ENCODE data around the gene ATP2B2.
"Not testable (repeated sequence)": the region's sequence is repeated elsewhere in the genome, so short reads cannot be mapped to it uniquely, and the experiment has no call there.

ATP2B2 gene

GRCh38 chr3:10384541-10385360, 120.6 kb downstream of the ATP2B2 start:
- TF ChIP-seq SUZ12 (IDR thresholded peaks at IDR 0.05; ENCODE audit: extremely low read depth, insufficient read depth, insufficient read length) (no peak), ZNF274 (IDR thresholded peaks at IDR 0.05; ENCODE audit: low read depth, low read length) (no peak), YY1 (IDR thresholded peaks at IDR 0.05; ENCODE audit: insufficient read depth, insufficient read length) (no peak)
- H3K9ac ChIP-seq (ENCODE audit: insufficient read length, low read depth): no peak overlapping the region
- H3K27me3 ChIP-seq (ENCODE audit: insufficient read depth, insufficient read length): no peaks in the 10 kb centered on the region
- H3K4me3 ChIP-seq (ENCODE audit: insufficient read length, low read depth): no peak overlapping the region
- no peak for DNase-seq (ENCODE audit: low read depth, low spot score)
- H3K36me3 ChIP-seq (ENCODE audit: insufficient read depth, insufficient read length, low read length): no peaks in the 10 kb centered on the region
- H3K4me1 ChIP-seq (ENCODE audit: insufficient read depth, insufficient read length): no peaks in the 10 kb centered on the region
- H3K9me3 ChIP-seq (ENCODE audit: insufficient read depth, low read length): peaks cover 39% of the 10 kb centered on the region

GRCh38 chr3:10383850-10384248, 121.5 kb downstream of the ATP2B2 start:
- H3K27me3 ChIP-seq (ENCODE audit: insufficient read depth, insufficient read length): no peaks in the 10 kb centered on the region
- DNase-seq (ENCODE audit: low read depth, low spot score): no peak
- no peak overlapping the region for H3K4me3 ChIP-seq (ENCODE audit: insufficient read length, low read depth)
- H3K36me3 ChIP-seq (ENCODE audit: insufficient read depth, insufficient read length, low read length): no peaks in the 10 kb centered on the region
- H3K9ac ChIP-seq (ENCODE audit: insufficient read length, low read depth): no peak overlapping the region
- H3K9me3 ChIP-seq (ENCODE audit: insufficient read depth, low read length): peaks cover 30% of the 10 kb centered on the region
- TF ChIP-seq YY1 (IDR thresholded peaks at IDR 0.05; ENCODE audit: insufficient read depth, insufficient read length): no peak
- TF ChIP-seq SUZ12 (IDR thresholded peaks at IDR 0.05; ENCODE audit: extremely low read depth, insufficient read depth, insufficient read length): no peak
- TF ChIP-seq ZNF274 (IDR thresholded peaks at IDR 0.05; ENCODE audit: low read depth, low read length): no peak
- H3K4me1 ChIP-seq (ENCODE audit: insufficient read depth, insufficient read length): no peaks in the 10 kb centered on the region

- Histone ChIP-seq H3K4me1 (ENCODE audit: insufficient read depth, insufficient read length) (no peaks in the 10 kb centered on the region), H3K27me3 (ENCODE audit: insufficient read depth, insufficient read length) (no peaks in the 10 kb centered on the region), H3K9ac (ENCODE audit: insufficient read length, low read depth) (no peak overlapping the region), H3K4me3 (ENCODE audit: insufficient read length, low read depth) (no peak overlapping the region), H3K36me3 (ENCODE audit: insufficient read depth, insufficient read length, low read length) (no peaks in the 10 kb centered on the region), H3K9me3 (ENCODE audit: insufficient read depth, low read length) (peaks cover 24% of the 10 kb centered on the region)
- DNase-seq (ENCODE audit: low read depth, low spot score): no peak
- no peak for TF ChIP-seq SUZ12 (IDR thresholded peaks at IDR 0.05; ENCODE audit: extremely low read depth, insufficient read depth, insufficient read length)
- TF ChIP-seq YY1 (IDR thresholded peaks at IDR 0.05; ENCODE audit: insufficient read depth, insufficient read length): no peak
- TF ChIP-seq ZNF274 (IDR thresholded peaks at IDR 0.05; ENCODE audit: low read depth, low read length): no peak
Observed at GRCh38 chr3:10382892-10383849, 122.2 kb downstream of the ATP2B2 start.

GRCh38 chr3:10382445-10382844, 122.9 kb downstream of the ATP2B2 start:
- not testable (repeated sequence) for H3K36me3 ChIP-seq (ENCODE audit: insufficient read depth, insufficient read length, low read length); H3K4me1 ChIP-seq (ENCODE audit: insufficient read depth, insufficient read length); H3K27me3 ChIP-seq (ENCODE audit: insufficient read depth, insufficient read length); H3K9ac ChIP-seq (ENCODE audit: insufficient read length, low read depth); H3K4me3 ChIP-seq (ENCODE audit: insufficient read length, low read depth); DNase-seq (ENCODE audit: low read depth, low spot score)
- peaks cover 16% of the 10 kb centered on the region for H3K9me3 ChIP-seq (ENCODE audit: insufficient read depth, low read length)

GRCh38 chr3:10381336-10381735, 124.0 kb downstream of the ATP2B2 start:
- Histone ChIP-seq H3K36me3 (ENCODE audit: insufficient read depth, insufficient read length, low read length) (no peaks in the 10 kb centered on the region), H3K4me1 (ENCODE audit: insufficient read depth, insufficient read length) (no peaks in the 10 kb centered on the region), H3K9me3 (ENCODE audit: insufficient read depth, low read length) (peaks cover 5% of the 10 kb centered on the region; the same call in 1 of the 2 replicates), H3K27me3 (ENCODE audit: insufficient read depth, insufficient read length) (no peaks in the 10 kb centered on the region), H3K4me3 (ENCODE audit: insufficient read length, low read depth) (no peak overlapping the region), H3K9ac (ENCODE audit: insufficient read length, low read depth) (no peak overlapping the region)
- no peak for TF ChIP-seq YY1 (IDR thresholded peaks at IDR 0.05; ENCODE audit: insufficient read depth, insufficient read length)
- TF ChIP-seq SUZ12 (IDR thresholded peaks at IDR 0.05; ENCODE audit: extremely low read depth, insufficient read depth, insufficient read length): no peak
- TF ChIP-seq ZNF274 (IDR thresholded peaks at IDR 0.05; ENCODE audit: low read depth, low read length): no peak
- no peak for DNase-seq (ENCODE audit: low read depth, low spot score)

GRCh38 chr3:10380906-10381305, 124.5 kb downstream of the ATP2B2 start:
- no peak for DNase-seq (ENCODE audit: low read depth, low spot score)
- TF ChIP-seq ZNF274 (IDR thresholded peaks at IDR 0.05; ENCODE audit: low read depth, low read length) (no peak), SUZ12 (IDR thresholded peaks at IDR 0.05; ENCODE audit: extremely low read depth, insufficient read depth, insufficient read length) (no peak), YY1 (IDR thresholded peaks at IDR 0.05; ENCODE audit: insufficient read depth, insufficient read length) (no peak)
- H3K9me3 ChIP-seq (ENCODE audit: insufficient read depth, low read length): peaks cover under 1% of the 10 kb centered on the region; the same call in 1 of the 2 replicates
- H3K4me3 ChIP-seq (ENCODE audit: insufficient read length, low read depth): no peak overlapping the region
- no peaks in the 10 kb centered on the region for H3K36me3 ChIP-seq (ENCODE audit: insufficient read depth, insufficient read length, low read length)
- H3K9ac ChIP-seq (ENCODE audit: insufficient read length, low read depth): no peak overlapping the region
- no peaks in the 10 kb centered on the region for H3K4me1 ChIP-seq (ENCODE audit: insufficient read depth, insufficient read length)
- peaks cover under 1% of the 10 kb centered on the region for H3K27me3 ChIP-seq (ENCODE audit: insufficient read depth, insufficient read length)

- Histone ChIP-seq H3K4me3 (ENCODE audit: insufficient read length, low read depth) (no peak overlapping the region), H3K4me1 (ENCODE audit: insufficient read depth, insufficient read length) (no peaks in the 10 kb centered on the region), H3K9ac (ENCODE audit: insufficient read length, low read depth) (no peak overlapping the region), H3K27me3 (ENCODE audit: insufficient read depth, insufficient read length) (peaks cover 3% of the 10 kb centered on the region), H3K9me3 (ENCODE audit: insufficient read depth, low read length) (no peaks in the 10 kb centered on the region), H3K36me3 (ENCODE audit: insufficient read depth, insufficient read length, low read length) (no peaks in the 10 kb centered on the region)
- TF ChIP-seq YY1 (IDR thresholded peaks at IDR 0.05; ENCODE audit: insufficient read depth, insufficient read length) (no peak), SUZ12 (IDR thresholded peaks at IDR 0.05; ENCODE audit: extremely low read depth, insufficient read depth, insufficient read length) (no peak), ZNF274 (IDR thresholded peaks at IDR 0.05; ENCODE audit: low read depth, low read length) (no peak)
- no peak for DNase-seq (ENCODE audit: low read depth, low spot score)
Observed at GRCh38 chr3:10379961-10380360, 125.4 kb downstream of the ATP2B2 start.
